ENCODE data around the gene NUCKS1. TPM values are rescaled to one million over a fixed set of nuclear protein-coding genes. Genes with fewer than 3 reads are reported as not detected.

Gene NUCKS1
- total RNA-seq, 1 experiment from 2014 or later = 427 TPM

GRCh38 chr1:205780335-205780734 is 30.4 kb upstream of the NUCKS1 start:
- no peak overlapping the region for H3K56ac ChIP-seq (ENCODE audit: insufficient read length, low read depth, low read length)
- no peak overlapping the region for H2BK120ac ChIP-seq (ENCODE audit: low read depth, low read length, poor library complexity, severe bottlenecking)
- H3K23ac ChIP-seq (ENCODE audit: insufficient read length, low read depth, low read length) = no peak overlapping the region
- H2BK15ac ChIP-seq (ENCODE audit: low read depth, low read length) = no peak overlapping the region
- TF ChIP-seq, protein P1, sequence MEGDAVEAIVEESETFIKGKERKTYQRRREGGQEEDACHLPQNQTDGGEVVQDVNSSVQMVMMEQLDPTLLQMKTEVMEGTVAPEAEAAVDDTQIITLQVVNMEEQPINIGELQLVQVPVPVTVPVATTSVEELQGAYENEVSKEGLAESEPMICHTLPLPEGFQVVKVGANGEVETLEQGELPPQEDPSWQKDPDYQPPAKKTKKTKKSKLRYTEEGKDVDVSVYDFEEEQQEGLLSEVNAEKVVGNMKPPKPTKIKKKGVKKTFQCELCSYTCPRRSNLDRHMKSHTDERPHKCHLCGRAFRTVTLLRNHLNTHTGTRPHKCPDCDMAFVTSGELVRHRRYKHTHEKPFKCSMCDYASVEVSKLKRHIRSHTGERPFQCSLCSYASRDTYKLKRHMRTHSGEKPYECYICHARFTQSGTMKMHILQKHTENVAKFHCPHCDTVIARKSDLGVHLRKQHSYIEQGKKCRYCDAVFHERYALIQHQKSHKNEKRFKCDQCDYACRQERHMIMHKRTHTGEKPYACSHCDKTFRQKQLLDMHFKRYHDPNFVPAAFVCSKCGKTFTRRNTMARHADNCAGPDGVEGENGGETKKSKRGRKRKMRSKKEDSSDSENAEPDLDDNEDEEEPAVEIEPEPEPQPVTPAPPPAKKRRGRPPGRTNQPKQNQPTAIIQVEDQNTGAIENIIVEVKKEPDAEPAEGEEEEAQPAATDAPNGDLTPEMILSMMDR (conservative IDR thresholded peaks at IDR 0.05) = no peak
- H3K27ac ChIP-seq (ENCODE audit: insufficient read length, low read depth, low read length) = no peak overlapping the region
- H4K91ac ChIP-seq (ENCODE audit: insufficient read length, low read depth, low read length) = no peak overlapping the region
- H3K9ac ChIP-seq (ENCODE audit: extremely low read depth, insufficient read length, low read length) = no peak overlapping the region
- H3K4me2 ChIP-seq (ENCODE audit: insufficient read depth, insufficient read length, low read length) = no peak overlapping the region
- no peak overlapping the region for H2AFZ ChIP-seq (ENCODE audit: low read length)
- H4K5ac ChIP-seq (ENCODE audit: insufficient read length, low read depth, low read length) = no peak overlapping the region
- H3T11ph ChIP-seq (ENCODE audit: low read length) = no peak overlapping the region
- no peak for DNase-seq
- H2BK5ac ChIP-seq (ENCODE audit: insufficient read length, low read length) = no peak overlapping the region
- H3K79me2 ChIP-seq (ENCODE audit: insufficient read depth, low read length) = no peaks in the 10 kb centered on the region
- no peak overlapping the region for H3K14ac ChIP-seq (ENCODE audit: insufficient read depth, low read length)
- H3K27me3 Mint-ChIP-seq (ENCODE audit: low read depth) = peaks cover 26% of the 10 kb centered on the region
- H3K9me3 ChIP-seq (ENCODE audit: control insufficient read depth, low read depth, low read length) = no peaks in the 10 kb centered on the region
- no peak overlapping the region for H3K4me3 Mint-ChIP-seq
- H3K27me3 ChIP-seq (ENCODE audit: insufficient read depth, low read length) = no peaks in the 10 kb centered on the region; the same call in 1 of the 2 replicates
- H3K79me1 ChIP-seq (ENCODE audit: insufficient read depth, low read depth, low read length, poor library complexity, severe bottlenecking) = no peaks in the 10 kb centered on the region
- no peak overlapping the region for H2BK12ac ChIP-seq (ENCODE audit: insufficient read length, low read depth, low read length)
- H3K18ac ChIP-seq (ENCODE audit: insufficient read length, low read depth, low read length) = no peak overlapping the region
- no peak overlapping the region for H2BK20ac ChIP-seq (ENCODE audit: low read depth, low read length, poor library complexity, severe bottlenecking)
- peaks cover 8 to 11% of the 10 kb centered on the region in 2 experiments; a peak in 4 of 5 replicates for H3K9me3 Mint-ChIP-seq
- H4K8ac ChIP-seq (replicated peaks; ENCODE audit: insufficient read length, low read depth, low read length) = no peak overlapping the region
- peaks cover 3% of the 10 kb centered on the region in 2 experiments; a peak in 3 of 4 replicates for H3K4me1 Mint-ChIP-seq
- H2AK5ac ChIP-seq (ENCODE audit: insufficient read length, low read length) = no peak overlapping the region
- H3K36me3 Mint-ChIP-seq (ENCODE audit: insufficient read depth in 1 of 3, low read depth in 3 of 3) = peaks cover 0 to 3% (median 2%) of the 10 kb centered on the region in 3 experiments; a peak in 3 of 7 replicates
- no peak overlapping the region for H3K4ac ChIP-seq (ENCODE audit: low read depth, low read length)
- H3K4me1 ChIP-seq (ENCODE audit: insufficient read depth, low read length) = no peaks in the 10 kb centered on the region
- H4K20me1 ChIP-seq (ENCODE audit: control insufficient read depth, insufficient read depth, insufficient read length) = no peaks in the 10 kb centered on the region
- no CpG with 5 or more reads among the region's 5 CpGs for WGBS (ENCODE audit: extremely low coverage, insufficient read length, low lambda C conversion rate)
- H3K27ac Mint-ChIP-seq = no peak overlapping the region
- no peaks in the 10 kb centered on the region for H3K23me2 ChIP-seq (ENCODE audit: insufficient read length, low read depth, low read length, poor library complexity, severe bottlenecking)

All from H9 (cell line).